ENCODE data around the gene TMEM92.

DNA sequence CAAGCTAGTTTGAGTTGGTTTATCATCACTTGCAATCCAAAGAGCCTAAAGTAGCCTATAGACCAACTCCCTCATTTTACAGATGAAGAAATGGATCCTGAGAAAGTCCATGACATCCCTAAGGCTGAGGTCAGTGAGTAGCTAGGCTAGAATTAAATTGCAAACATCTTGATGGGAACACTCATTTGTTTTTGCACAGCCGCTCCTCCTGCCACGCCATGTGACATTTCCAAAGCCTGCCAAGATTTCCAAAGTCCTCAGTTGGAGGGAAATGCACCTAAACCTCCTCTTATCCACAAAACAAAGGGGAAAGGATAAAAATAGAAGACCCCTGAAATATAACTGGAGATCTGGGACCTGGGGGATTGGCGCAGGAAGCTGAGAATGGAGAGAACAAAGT, 15.0 kb downstream of the TMEM92 start:
- TF ChIP-seq POLR2A (IDR thresholded peaks at IDR 0.05; ENCODE audit: low read depth, low read length) (no peak), TAF1 (IDR thresholded peaks at IDR 0.05; ENCODE audit: low read depth, low read length) (no peak), POLR2AphosphoS5 (IDR thresholded peaks at IDR 0.05; ENCODE audit: low read depth, low read length) (no peak), PAX5 (IDR thresholded peaks at IDR 0.05; ENCODE audit: insufficient read depth, low read length, severe bottlenecking) (no peak), SPI1 (IDR thresholded peaks at IDR 0.05; ENCODE audit: low read depth, low read length) (no peak)
